HUES64 (cell line): ENCODE results near the gene CAPN8.

Experiments
- H3K27ac ChIP-seq: 2 replicates; pipeline ENCODE4 v1.7.0; 2013; ENCODE audit warnings: low read depth, low read length, inconsistent platforms
- H3K27me3 ChIP-seq: 2 replicates; pipeline ENCODE4 v1.6.1; 2013; ENCODE audit warnings: mild to moderate bottlenecking, low read length; ENCODE audit not compliant: insufficient read depth
- H3K36me3 ChIP-seq: 2 replicates; pipeline ENCODE4 v1.6.1; 2013; ENCODE audit warnings: mild to moderate bottlenecking, low read length; ENCODE audit not compliant: insufficient read depth
- H3K4me1 ChIP-seq: 2 replicates; pipeline ENCODE4 v1.6.1; 2013; ENCODE audit warnings: mild to moderate bottlenecking, low read length, moderate library complexity; ENCODE audit not compliant: insufficient read depth
- H3K4me3 ChIP-seq: 2 replicates; pipeline ENCODE4 v1.5.1; 2013; ENCODE audit warnings: mild to moderate bottlenecking, low read length, moderate library complexity
- H3K9ac ChIP-seq: 2 replicates; pipeline ENCODE4 v1.6.1; 2013; ENCODE audit warnings: mild to moderate bottlenecking, low read depth, low read length
- H3K9me3 ChIP-seq: 2 replicates; pipeline ENCODE4 v1.6.1; 2013; ENCODE audit warnings: low read depth, low read length; ENCODE audit not compliant: insufficient read depth
- WGBS: fragments of 150-250, 120-280 bp; methylation state at CpG from one replicate; pipeline ENCODE4 v1.1.7; 2013; ENCODE audit warnings: missing lambda C conversion rate; 5-methylcytosine and 5-hydroxymethylcytosine counted together

Gene CAPN8

DNA sequence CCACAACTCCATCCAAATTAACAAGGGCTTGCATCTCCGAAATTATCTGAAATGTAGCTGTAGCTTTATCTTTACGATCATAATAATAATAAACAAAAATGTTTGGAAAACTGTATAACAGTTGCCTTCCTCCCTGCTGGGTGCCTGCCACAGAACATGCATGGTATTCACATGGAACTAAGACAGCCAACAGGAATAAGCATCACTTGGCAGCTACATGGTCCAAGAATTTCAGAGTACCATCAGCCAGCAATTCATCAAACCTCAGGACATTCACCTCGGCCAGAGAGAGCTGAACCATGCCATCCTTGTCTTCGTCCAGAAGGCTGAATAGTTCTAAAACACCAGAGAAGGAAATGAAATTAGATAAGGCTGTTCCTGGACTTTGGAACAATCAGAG is 122.7 kb downstream of the CAPN8 start:
- WGBS = 92% methylated on average over 3 of the region's 4 CpGs

GRCh38 chr1:223540485-223541106 is 124.9 kb downstream of the CAPN8 start:
- Histone ChIP-seq H3K4me3 (no peak overlapping the region), H3K27ac (no peak overlapping the region), H3K27me3 (no peaks in the 10 kb centered on the region), H3K4me1 (no peaks in the 10 kb centered on the region), H3K36me3 (no peaks in the 10 kb centered on the region), H3K9me3 (no peaks in the 10 kb centered on the region), H3K9ac (no peak overlapping the region)
- WGBS = 84% methylated on average over 9 of the region's 11 CpGs

More for the DNA sequence above, 122.7 kb downstream of the CAPN8 start:
- H3K27ac ChIP-seq = no peak overlapping the region
- no peak overlapping the region for H3K9ac ChIP-seq
- H3K4me1 ChIP-seq = no peaks in the 10 kb centered on the region
- H3K36me3 ChIP-seq = no peaks in the 10 kb centered on the region
- H3K4me3 ChIP-seq = no peak overlapping the region
- no peaks in the 10 kb centered on the region for H3K9me3 ChIP-seq
- no peaks in the 10 kb centered on the region for H3K27me3 ChIP-seq

GRCh38 chr1:223539750-223540149 is 125.8 kb downstream of the CAPN8 start:
- no peak overlapping the region for H3K4me3 ChIP-seq
- H3K9ac ChIP-seq = no peak overlapping the region
- 86% methylated on average over 3 of the region's 3 CpGs for WGBS
- no peaks in the 10 kb centered on the region for H3K9me3 ChIP-seq
- no peak overlapping the region for H3K27ac ChIP-seq
- no peaks in the 10 kb centered on the region for H3K4me1 ChIP-seq
- no peaks in the 10 kb centered on the region for H3K36me3 ChIP-seq
- H3K27me3 ChIP-seq = no peaks in the 10 kb centered on the region

GRCh38 chr1:223538981-223539380 is 126.5 kb downstream of the CAPN8 start:
- WGBS = 90% methylated on average over 7 of the region's 7 CpGs
- no peak overlapping the region for H3K27ac ChIP-seq
- no peaks in the 10 kb centered on the region for H3K27me3 ChIP-seq
- no peaks in the 10 kb centered on the region for H3K4me1 ChIP-seq
- H3K9me3 ChIP-seq = no peaks in the 10 kb centered on the region
- H3K9ac ChIP-seq = no peak overlapping the region
- no peaks in the 10 kb centered on the region for H3K36me3 ChIP-seq
- H3K4me3 ChIP-seq = no peak overlapping the region

DNA sequence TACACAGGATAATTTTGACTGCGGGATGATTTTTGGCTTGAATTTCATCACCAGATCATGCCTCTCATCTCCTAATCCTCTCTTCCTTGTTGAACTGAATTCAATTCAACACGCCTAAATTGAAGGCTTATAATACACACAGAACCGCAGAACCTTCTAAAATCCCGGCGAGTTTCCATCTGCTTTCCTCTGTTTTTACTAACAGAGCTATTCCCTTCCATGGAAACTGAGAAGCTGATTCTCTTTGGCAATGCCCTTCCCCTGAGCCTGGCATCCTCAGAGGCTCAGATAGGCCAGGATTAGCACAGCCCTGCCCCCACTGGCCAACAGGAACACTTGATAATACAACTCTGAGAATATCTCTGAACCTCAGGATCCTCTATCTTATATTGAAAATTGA is 130.2 kb downstream of the CAPN8 start:
- no peaks in the 10 kb centered on the region for H3K36me3 ChIP-seq
- H3K27ac ChIP-seq = no peak overlapping the region
- H3K27me3 ChIP-seq = no peaks in the 10 kb centered on the region
- H3K9ac ChIP-seq = no peak overlapping the region
- no peaks in the 10 kb centered on the region for H3K9me3 ChIP-seq
- no peaks in the 10 kb centered on the region for H3K4me1 ChIP-seq
- H3K4me3 ChIP-seq = no peak overlapping the region
- 93% methylated on average over 5 of the region's 5 CpGs for WGBS

DNA sequence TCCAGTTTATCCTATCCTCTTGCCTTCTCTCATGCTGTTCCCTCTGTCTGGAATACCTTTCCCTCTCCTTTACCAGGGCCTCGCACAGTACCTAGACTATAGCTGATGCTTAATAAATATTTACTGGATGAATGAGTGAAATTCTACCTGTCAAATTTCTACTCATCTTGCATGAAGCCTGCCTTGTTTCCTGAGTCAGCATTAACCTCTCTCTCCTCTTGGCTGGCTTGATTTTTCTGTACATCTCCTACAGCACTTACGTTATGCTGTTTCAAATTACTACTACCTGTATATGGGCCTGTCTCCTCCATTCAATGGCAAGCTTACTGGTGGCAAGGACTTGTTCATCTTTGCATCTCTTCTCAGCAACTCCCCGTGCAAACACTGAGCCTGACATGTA is 130.8 kb downstream of the CAPN8 start:
- Histone ChIP-seq H3K4me3 (no peak overlapping the region), H3K9me3 (no peaks in the 10 kb centered on the region), H3K27me3 (no peaks in the 10 kb centered on the region), H3K9ac (no peak overlapping the region), H3K4me1 (no peaks in the 10 kb centered on the region), H3K27ac (no peak overlapping the region), H3K36me3 (no peaks in the 10 kb centered on the region)
- WGBS = 94% methylated on average over 2 of the region's 3 CpGs

DNA sequence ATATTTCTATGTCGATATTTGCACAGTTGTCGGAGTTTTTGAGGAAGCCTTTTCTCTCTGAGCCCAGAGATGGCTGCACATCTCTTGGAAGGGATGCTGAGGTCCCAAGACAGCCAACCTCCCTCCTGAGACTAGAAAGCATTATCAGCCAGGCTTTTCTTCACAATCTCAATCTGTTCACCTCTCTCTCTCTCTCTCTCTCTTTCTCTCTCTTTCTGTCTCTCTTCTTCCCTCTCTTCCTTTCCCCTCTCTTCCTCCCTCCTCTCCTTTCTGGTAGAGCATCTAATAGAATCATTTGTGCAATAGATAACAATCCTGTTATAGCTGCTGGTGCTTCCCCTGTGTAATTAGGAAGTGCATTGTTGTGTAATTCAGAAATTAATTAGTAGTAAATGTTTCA is 131.8 kb downstream of the CAPN8 start:
- Histone ChIP-seq H3K36me3 (no peaks in the 10 kb centered on the region), H3K9ac (no peak overlapping the region), H3K27ac (no peak overlapping the region), H3K4me3 (no peak overlapping the region), H3K9me3 (no peaks in the 10 kb centered on the region), H3K4me1 (no peaks in the 10 kb centered on the region), H3K27me3 (no peaks in the 10 kb centered on the region)
- WGBS = 63% methylated on average over 2 of the region's 2 CpGs

- Histone ChIP-seq H3K27me3 (no peaks in the 10 kb centered on the region), H3K9me3 (no peaks in the 10 kb centered on the region; the same call in 1 of the 2 replicates), H3K9ac (no peak overlapping the region), H3K36me3 (no peaks in the 10 kb centered on the region), H3K4me1 (no peaks in the 10 kb centered on the region), H3K27ac (no peak overlapping the region), H3K4me3 (no peak overlapping the region)
- WGBS = 62% methylated on average over 11 of the region's 11 CpGs
Observed at GRCh38 chr1:223531742-223532341, 133.7 kb downstream of the CAPN8 start.

DNA sequence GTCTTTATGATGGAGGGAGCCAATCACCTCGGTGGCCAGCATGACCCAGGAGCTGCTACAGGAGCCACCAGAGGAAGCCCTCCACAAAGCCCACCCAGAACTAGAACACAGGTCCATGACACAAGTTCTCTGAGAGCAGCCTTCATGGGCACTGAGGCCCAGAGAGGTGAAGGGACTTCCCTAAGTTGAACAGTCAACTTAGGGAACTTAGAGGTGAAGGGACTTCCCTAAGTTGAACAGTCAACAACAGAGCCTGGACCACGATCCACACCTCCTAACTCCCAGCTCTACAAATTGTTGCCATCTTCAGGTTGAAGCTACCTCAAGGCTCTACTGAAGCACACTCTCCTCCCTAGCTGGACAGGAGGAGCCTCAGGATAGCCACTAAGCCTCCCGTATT is 139.5 kb downstream of the CAPN8 start:
- no peaks in the 10 kb centered on the region for H3K27me3 ChIP-seq

DNA sequence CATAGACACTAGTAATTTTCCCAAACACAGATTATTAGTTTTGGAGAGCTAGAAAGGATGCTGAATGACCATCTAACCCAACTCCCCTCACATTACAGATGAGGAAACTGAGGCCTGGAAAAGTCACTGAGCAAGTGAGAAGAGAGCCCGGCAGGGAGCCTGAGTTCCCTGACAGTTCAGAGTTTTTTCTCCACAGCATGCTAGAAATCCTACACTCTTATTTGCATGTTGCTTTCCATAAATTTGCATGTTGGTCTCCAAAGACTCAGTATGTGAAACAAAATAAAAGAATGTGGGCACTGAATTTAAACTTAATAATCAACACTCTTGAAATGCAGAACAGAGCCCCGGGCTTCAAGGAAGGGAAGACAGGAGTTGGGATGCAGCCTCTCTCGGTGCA is 140.0 kb downstream of the CAPN8 start:
- H3K36me3 ChIP-seq = no peaks in the 10 kb centered on the region
- H3K4me3 ChIP-seq = no peak overlapping the region
- H3K27me3 ChIP-seq = no peaks in the 10 kb centered on the region
- no peak overlapping the region for H3K27ac ChIP-seq
- H3K9me3 ChIP-seq = peaks cover 2% of the 10 kb centered on the region
- no peak overlapping the region for H3K9ac ChIP-seq
- 74% methylated on average over 3 of the region's 3 CpGs for WGBS
- H3K4me1 ChIP-seq = no peaks in the 10 kb centered on the region

More for the DNA sequence above, 139.5 kb downstream of the CAPN8 start:
- Histone ChIP-seq H3K27ac (no peak overlapping the region), H3K9me3 (peaks cover 2% of the 10 kb centered on the region), H3K36me3 (no peaks in the 10 kb centered on the region), H3K4me3 (no peak overlapping the region), H3K9ac (no peak overlapping the region), H3K4me1 (no peaks in the 10 kb centered on the region)
- WGBS = 87% methylated on average over 3 of the region's 3 CpGs

DNA sequence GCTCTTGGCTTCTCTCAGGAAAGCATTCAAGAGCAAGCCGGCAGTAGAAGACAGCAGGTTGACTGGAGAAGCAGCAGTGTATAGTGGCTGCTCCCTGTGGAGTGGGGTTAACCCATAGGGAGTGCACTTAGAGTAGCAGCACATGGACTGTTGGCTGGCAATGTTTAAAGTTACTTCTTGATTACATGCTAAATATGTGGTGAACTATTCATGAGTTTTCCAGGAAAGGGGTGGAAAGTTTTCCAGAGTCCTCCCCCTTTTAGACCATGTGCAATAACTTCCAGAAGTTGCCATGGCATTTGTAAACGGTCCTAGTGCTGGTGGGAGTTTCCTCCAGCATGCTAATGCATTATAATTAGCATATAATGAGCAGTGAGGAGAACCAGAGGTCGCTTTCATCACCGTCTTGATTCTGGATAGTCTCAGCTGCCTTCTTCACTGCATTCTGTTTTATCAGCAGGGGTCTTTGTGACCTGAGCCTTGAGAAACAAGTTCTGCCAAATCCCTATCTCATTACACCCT is 140.5 kb downstream of the CAPN8 start:
- Histone ChIP-seq H3K9ac (no peak overlapping the region), H3K9me3 (peaks cover 2% of the 10 kb centered on the region), H3K27me3 (no peaks in the 10 kb centered on the region), H3K4me1 (no peaks in the 10 kb centered on the region), H3K27ac (no peak overlapping the region), H3K4me3 (no peak overlapping the region), H3K36me3 (no peaks in the 10 kb centered on the region)
- 91% methylated on average over 3 of the region's 4 CpGs for whole genome bisulfite sequencing
